Activated CD4-positive, alpha-beta T cell treated with anti-CD3 and anti-CD28 coated beads, Interleukin-2, amount 50 U/mL, for 1 hour (primary cell): ENCODE results near the gene GJA1.
"Not testable (repeated sequence)": the region's sequence is repeated elsewhere in the genome, so short reads cannot be mapped to it uniquely, and the experiment has no call there.

ENCODE experiments used
- DNase-seq: peaks from one replicate; pipeline ENCODE4 v3.0.0-alpha.2; 2020

GJA1 gene

GRCh38 chr6:121435444-121436069 is at the start of gene GJA1:
TSS of gene GJA1 (plus strand) at chr6:121435646. CDS start at chr6:121446848, 11,202 bp downstream.
- DNase-seq: no peak

GRCh38 chr6:121386551-121386950 is 48.9 kb upstream of the GJA1 start:
- DNase-seq: not testable (repeated sequence)

GRCh38 chr6:121389419-121389818 is 46.0 kb upstream of the GJA1 start:
- no peak for DNase-seq

- DNase-seq: no peak
These were observed 41.5 kb upstream of the GJA1 start for GRCh38 chr6:121393731-121394505.

- DNase-seq: no peak
These were observed 39.7 kb upstream of the GJA1 start for GRCh38 chr6:121395736-121396135.

GRCh38 chr6:121397188-121397587 is 38.3 kb upstream of the GJA1 start:
- DNase-seq: not testable (repeated sequence)

GRCh38 chr6:121398127-121398526 is 37.3 kb upstream of the GJA1 start:
- DNase-seq: no peak

GRCh38 chr6:121399966-121400365 is 35.5 kb upstream of the GJA1 start:
- DNase-seq: no peak

- DNase-seq: no peak
These were observed 31.5 kb upstream of the GJA1 start for GRCh38 chr6:121403964-121404363.

- DNase-seq: no peak
These were observed 30.1 kb upstream of the GJA1 start for GRCh38 chr6:121405306-121405705.

GRCh38 chr6:121408321-121408720 is 27.1 kb upstream of the GJA1 start:
- no peak for DNase-seq

GRCh38 chr6:121413879-121414278 is 21.6 kb upstream of the GJA1 start:
- DNase-seq: no peak

- no peak for DNase-seq
These were observed 17.1 kb upstream of the GJA1 start for GRCh38 chr6:121418346-121418745.

GRCh38 chr6:121426686-121427085 is 8.8 kb upstream of the GJA1 start:
- DNase-seq: no peak

GRCh38 chr6:121428872-121429756 is 6.3 kb upstream of the GJA1 start:
- no peak for DNase-seq

- DNase-seq: no peak
These were observed 4.7 kb upstream of the GJA1 start for GRCh38 chr6:121430514-121431460.

GRCh38 chr6:121431776-121432175 is 3.7 kb upstream of the GJA1 start:
- not testable (repeated sequence) for DNase-seq

GRCh38 chr6:121434037-121434770 is 1.2 kb upstream of the GJA1 start:
- no peak for DNase-seq

GRCh38 chr6:121436274-121436857 is 920 bp downstream of the GJA1 start:
- DNase-seq: no peak

GRCh38 chr6:121436960-121437850 is 1.8 kb downstream of the GJA1 start:
- DNase-seq: no peak
